ENCODE results near the gene ZNRF1.

Gene ZNRF1

GRCh38 chr16:75073545-75074303, 74.9 kb downstream of the ZNRF1 start:
- no peak overlapping the region for H3K9ac ChIP-seq (ENCODE audit: low read depth in 1 of 2, low read length in 2 of 2)
- no peaks in the 10 kb centered on the region for H3K36me3 ChIP-seq (ENCODE audit: control insufficient read depth in 1 of 2, insufficient read depth in 2 of 2, low read length in 2 of 2)
- H3K4me3 ChIP-seq (ENCODE audit: low read depth in 1 of 2, low read length in 2 of 2): no peak overlapping the region
- H3K9me3 ChIP-seq (ENCODE audit: control insufficient read depth in 1 of 2, low read length in 2 of 2): no peaks in the 10 kb centered on the region
- H3K4me1 ChIP-seq (ENCODE audit: control insufficient read depth in 1 of 2, insufficient read depth in 2 of 2, low read length in 2 of 2): peaks cover 7 to 10% of the 10 kb centered on the region in 2 donors
- H3K27ac ChIP-seq (ENCODE audit: low read depth, low read length): no peak overlapping the region
- no peaks in the 10 kb centered on the region for H3K27me3 ChIP-seq (ENCODE audit: control insufficient read depth in 1 of 2, insufficient read depth in 2 of 2, low read length in 2 of 2)

GRCh38 chr16:75074304-75074793, 75.5 kb downstream of the ZNRF1 start:
- Histone ChIP-seq H3K27ac (ENCODE audit: low read depth, low read length) (no peak overlapping the region), H3K9ac (ENCODE audit: low read depth in 1 of 2, low read length in 2 of 2) (no peak overlapping the region), H3K36me3 (ENCODE audit: control insufficient read depth in 1 of 2, insufficient read depth in 2 of 2, low read length in 2 of 2) (no peaks in the 10 kb centered on the region), H3K9me3 (ENCODE audit: control insufficient read depth in 1 of 2, low read length in 2 of 2) (no peaks in the 10 kb centered on the region), H3K27me3 (ENCODE audit: control insufficient read depth in 1 of 2, insufficient read depth in 2 of 2, low read length in 2 of 2) (no peaks in the 10 kb centered on the region), H3K4me1 (ENCODE audit: control insufficient read depth in 1 of 2, insufficient read depth in 2 of 2, low read length in 2 of 2) (peaks cover 7 to 10% of the 10 kb centered on the region in 2 donors), H3K4me3 (ENCODE audit: low read depth in 1 of 2, low read length in 2 of 2) (no peak overlapping the region)

GRCh38 chr16:75074920-75075687, 76.3 kb downstream of the ZNRF1 start:
- H3K4me3 ChIP-seq (ENCODE audit: low read depth in 1 of 2, low read length in 2 of 2): no peak overlapping the region
- no peaks in the 10 kb centered on the region for H3K27me3 ChIP-seq (ENCODE audit: control insufficient read depth in 1 of 2, insufficient read depth in 2 of 2, low read length in 2 of 2)
- no peaks in the 10 kb centered on the region for H3K9me3 ChIP-seq (ENCODE audit: control insufficient read depth in 1 of 2, low read length in 2 of 2)
- no peak overlapping the region for H3K27ac ChIP-seq (ENCODE audit: low read depth, low read length)
- H3K36me3 ChIP-seq (ENCODE audit: control insufficient read depth in 1 of 2, insufficient read depth in 2 of 2, low read length in 2 of 2): no peaks in the 10 kb centered on the region
- H3K9ac ChIP-seq (ENCODE audit: low read depth in 1 of 2, low read length in 2 of 2): no peak overlapping the region
- H3K4me1 ChIP-seq (ENCODE audit: control insufficient read depth in 1 of 2, insufficient read depth in 2 of 2, low read length in 2 of 2): peaks cover 7 to 8% of the 10 kb centered on the region in 2 donors

GRCh38 chr16:75075688-75076268, 77.0 kb downstream of the ZNRF1 start:
- H3K9me3 ChIP-seq (ENCODE audit: control insufficient read depth in 1 of 2, low read length in 2 of 2): no peaks in the 10 kb centered on the region
- no peak overlapping the region for H3K27ac ChIP-seq (ENCODE audit: low read depth, low read length)
- H3K4me1 ChIP-seq (ENCODE audit: control insufficient read depth in 1 of 2, insufficient read depth in 2 of 2, low read length in 2 of 2): peaks cover 7% of the 10 kb centered on the region in 2 donors
- H3K27me3 ChIP-seq (ENCODE audit: control insufficient read depth in 1 of 2, insufficient read depth in 2 of 2, low read length in 2 of 2): no peaks in the 10 kb centered on the region
- H3K4me3 ChIP-seq (ENCODE audit: low read depth in 1 of 2, low read length in 2 of 2): no peak overlapping the region
- H3K9ac ChIP-seq (ENCODE audit: low read depth in 1 of 2, low read length in 2 of 2): no peak overlapping the region
- H3K36me3 ChIP-seq (ENCODE audit: control insufficient read depth in 1 of 2, insufficient read depth in 2 of 2, low read length in 2 of 2): no peaks in the 10 kb centered on the region

- Histone ChIP-seq H3K27ac (ENCODE audit: low read depth, low read length) (no peak overlapping the region), H3K4me3 (ENCODE audit: low read depth in 1 of 2, low read length in 2 of 2) (no peak overlapping the region), H3K36me3 (ENCODE audit: control insufficient read depth in 1 of 2, insufficient read depth in 2 of 2, low read length in 2 of 2) (no peaks in the 10 kb centered on the region), H3K9ac (ENCODE audit: low read depth in 1 of 2, low read length in 2 of 2) (no peak overlapping the region), H3K4me1 (ENCODE audit: control insufficient read depth in 1 of 2, insufficient read depth in 2 of 2, low read length in 2 of 2) (peaks cover 7 to 9% of the 10 kb centered on the region in 2 donors), H3K9me3 (ENCODE audit: control insufficient read depth in 1 of 2, low read length in 2 of 2) (no peaks in the 10 kb centered on the region), H3K27me3 (ENCODE audit: control insufficient read depth in 1 of 2, insufficient read depth in 2 of 2, low read length in 2 of 2) (no peaks in the 10 kb centered on the region)
Measured at GRCh38 chr16:75078886-75079285, 80.1 kb downstream of the ZNRF1 start.

- Histone ChIP-seq H3K9ac (ENCODE audit: low read depth in 1 of 2, low read length in 2 of 2) (no peak overlapping the region), H3K27ac (ENCODE audit: low read depth, low read length) (no peak overlapping the region), H3K36me3 (ENCODE audit: control insufficient read depth in 1 of 2, insufficient read depth in 2 of 2, low read length in 2 of 2) (no peaks in the 10 kb centered on the region), H3K4me3 (ENCODE audit: low read depth in 1 of 2, low read length in 2 of 2) (no peak overlapping the region), H3K4me1 (ENCODE audit: control insufficient read depth in 1 of 2, insufficient read depth in 2 of 2, low read length in 2 of 2) (peaks cover 7 to 9% of the 10 kb centered on the region in 2 donors), H3K9me3 (ENCODE audit: control insufficient read depth in 1 of 2, low read length in 2 of 2) (no peaks in the 10 kb centered on the region), H3K27me3 (ENCODE audit: control insufficient read depth in 1 of 2, insufficient read depth in 2 of 2, low read length in 2 of 2) (no peaks in the 10 kb centered on the region)
Measured at GRCh38 chr16:75079346-75079926, 80.6 kb downstream of the ZNRF1 start.

GRCh38 chr16:75080205-75081029, 81.6 kb downstream of the ZNRF1 start:
- Histone ChIP-seq H3K4me1 (ENCODE audit: control insufficient read depth in 1 of 2, insufficient read depth in 2 of 2, low read length in 2 of 2) (peaks cover 3 to 5% of the 10 kb centered on the region in 2 donors), H3K9me3 (ENCODE audit: control insufficient read depth in 1 of 2, low read length in 2 of 2) (no peaks in the 10 kb centered on the region), H3K27ac (ENCODE audit: low read depth, low read length) (no peak overlapping the region), H3K9ac (ENCODE audit: low read depth in 1 of 2, low read length in 2 of 2) (no peak overlapping the region), H3K36me3 (ENCODE audit: control insufficient read depth in 1 of 2, insufficient read depth in 2 of 2, low read length in 2 of 2) (no peaks in the 10 kb centered on the region), H3K27me3 (ENCODE audit: control insufficient read depth in 1 of 2, insufficient read depth in 2 of 2, low read length in 2 of 2) (no peaks in the 10 kb centered on the region), H3K4me3 (ENCODE audit: low read depth in 1 of 2, low read length in 2 of 2) (no peak overlapping the region)

GRCh38 chr16:75081179-75081859, 82.5 kb downstream of the ZNRF1 start:
- H3K4me1 ChIP-seq (ENCODE audit: control insufficient read depth in 1 of 2, insufficient read depth in 2 of 2, low read length in 2 of 2): peaks cover 0 to 5% of the 10 kb centered on the region in 2 donors
- no peak overlapping the region for H3K9ac ChIP-seq (ENCODE audit: low read depth in 1 of 2, low read length in 2 of 2)
- H3K9me3 ChIP-seq (ENCODE audit: control insufficient read depth in 1 of 2, low read length in 2 of 2): no peaks in the 10 kb centered on the region
- no peaks in the 10 kb centered on the region for H3K36me3 ChIP-seq (ENCODE audit: control insufficient read depth in 1 of 2, insufficient read depth in 2 of 2, low read length in 2 of 2)
- no peak overlapping the region for H3K27ac ChIP-seq (ENCODE audit: low read depth, low read length)
- no peaks in the 10 kb centered on the region for H3K27me3 ChIP-seq (ENCODE audit: control insufficient read depth in 1 of 2, insufficient read depth in 2 of 2, low read length in 2 of 2)
- H3K4me3 ChIP-seq (ENCODE audit: low read depth in 1 of 2, low read length in 2 of 2): no peak overlapping the region

GRCh38 chr16:75083813-75084212, 85.0 kb downstream of the ZNRF1 start:
- Histone ChIP-seq H3K27ac (ENCODE audit: low read depth, low read length) (no peak overlapping the region), H3K9ac (ENCODE audit: low read depth in 1 of 2, low read length in 2 of 2) (no peak overlapping the region), H3K9me3 (ENCODE audit: control insufficient read depth in 1 of 2, low read length in 2 of 2) (no peaks in the 10 kb centered on the region), H3K4me1 (ENCODE audit: control insufficient read depth in 1 of 2, insufficient read depth in 2 of 2, low read length in 2 of 2) (peaks cover 10 to 16% of the 10 kb centered on the region in 2 donors), H3K4me3 (ENCODE audit: low read depth in 1 of 2, low read length in 2 of 2) (no peak overlapping the region), H3K27me3 (ENCODE audit: control insufficient read depth in 1 of 2, insufficient read depth in 2 of 2, low read length in 2 of 2) (no peaks in the 10 kb centered on the region), H3K36me3 (ENCODE audit: control insufficient read depth in 1 of 2, insufficient read depth in 2 of 2, low read length in 2 of 2) (no peaks in the 10 kb centered on the region)
